Anterior cingulate cortex (tissue), 58 donors: Measurements from ENCODE around the gene NFYC.

Experiments
- DNase-seq, 58 donors: peaks; one replicate each; lab custom pipeline; 2025; lab: John Stamatoyannopoulos, UW

The NFYC gene

GRCh38 chr1:40810927-40811326 is 119.4 kb downstream of the NFYC start:
- no peak for DNase-seq

GRCh38 chr1:40815420-40815819 is 123.9 kb downstream of the NFYC start:
- no peak for DNase-seq

GRCh38 chr1:40817791-40818263 is 126.3 kb downstream of the NFYC start:
- no peak for DNase-seq

GRCh38 chr1:40818264-40818961 is 126.9 kb downstream of the NFYC start:
- DNase-seq, result peak in 3 of 58 donors; percentile 6 to 75 (median 10)

- no peak for DNase-seq
Observed at GRCh38 chr1:40819101-40819500, 127.6 kb downstream of the NFYC start.

GRCh38 chr1:40820251-40820797 is 128.8 kb downstream of the NFYC start:
- DNase-seq, result no peak
